ENCODE results near the gene ADAT3.

DNA sequence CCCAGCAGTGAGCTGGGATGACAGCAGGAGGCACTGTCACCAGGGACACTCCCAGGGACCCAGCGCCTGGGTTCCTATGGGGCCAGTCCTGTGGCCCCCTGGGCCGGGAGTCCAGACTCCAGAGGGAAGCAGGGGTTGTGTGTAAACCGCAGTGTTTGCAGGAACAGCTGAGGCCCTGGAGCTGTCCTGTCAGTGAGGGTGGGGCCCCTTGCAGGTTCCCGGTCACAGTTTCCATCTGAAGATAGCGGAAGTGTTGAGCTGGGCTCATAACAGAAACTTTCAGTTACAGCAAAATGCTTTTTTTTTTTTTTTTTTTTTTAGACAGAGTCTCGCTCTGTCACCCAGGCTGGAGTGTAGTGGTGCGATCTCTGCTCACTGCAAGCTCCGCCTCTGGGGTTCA lies 18.1 kb downstream of the ADAT3 start:
- TF ChIP-seq, protein P1, sequence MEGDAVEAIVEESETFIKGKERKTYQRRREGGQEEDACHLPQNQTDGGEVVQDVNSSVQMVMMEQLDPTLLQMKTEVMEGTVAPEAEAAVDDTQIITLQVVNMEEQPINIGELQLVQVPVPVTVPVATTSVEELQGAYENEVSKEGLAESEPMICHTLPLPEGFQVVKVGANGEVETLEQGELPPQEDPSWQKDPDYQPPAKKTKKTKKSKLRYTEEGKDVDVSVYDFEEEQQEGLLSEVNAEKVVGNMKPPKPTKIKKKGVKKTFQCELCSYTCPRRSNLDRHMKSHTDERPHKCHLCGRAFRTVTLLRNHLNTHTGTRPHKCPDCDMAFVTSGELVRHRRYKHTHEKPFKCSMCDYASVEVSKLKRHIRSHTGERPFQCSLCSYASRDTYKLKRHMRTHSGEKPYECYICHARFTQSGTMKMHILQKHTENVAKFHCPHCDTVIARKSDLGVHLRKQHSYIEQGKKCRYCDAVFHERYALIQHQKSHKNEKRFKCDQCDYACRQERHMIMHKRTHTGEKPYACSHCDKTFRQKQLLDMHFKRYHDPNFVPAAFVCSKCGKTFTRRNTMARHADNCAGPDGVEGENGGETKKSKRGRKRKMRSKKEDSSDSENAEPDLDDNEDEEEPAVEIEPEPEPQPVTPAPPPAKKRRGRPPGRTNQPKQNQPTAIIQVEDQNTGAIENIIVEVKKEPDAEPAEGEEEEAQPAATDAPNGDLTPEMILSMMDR (IDR thresholded peaks at IDR 0.05; ENCODE audit: low read depth, low read length) = no peak
- TF ChIP-seq POLR2A (IDR thresholded peaks at IDR 0.05; ENCODE audit: extremely low read depth, insufficient read length) (no peak), MYC (IDR thresholded peaks at IDR 0.05; ENCODE audit: low read depth, low read length) (no peak)
- TF ChIP-seq, protein P2, sequence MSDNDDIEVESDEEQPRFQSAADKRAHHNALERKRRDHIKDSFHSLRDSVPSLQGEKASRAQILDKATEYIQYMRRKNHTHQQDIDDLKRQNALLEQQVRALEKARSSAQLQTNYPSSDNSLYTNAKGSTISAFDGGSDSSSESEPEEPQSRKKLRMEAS (IDR thresholded peaks at IDR 0.05; ENCODE audit: low read depth, low read length) = no peak

Measured in NB4 (cell line).